H9 (cell line): Measurements from ENCODE around the gene EXOC8. TPM values are rescaled to one million over a fixed set of nuclear protein-coding genes. Genes with fewer than 3 reads are reported as not detected.

Experiments used
- DNase-seq: peaks from one replicate; pipeline ENCODE4 v3.0.0-alpha.2; 2017
- H2AFZ ChIP-seq: one replicate; pipeline ENCODE4 v1.6.1; 2013; ENCODE audit warnings: mild to moderate bottlenecking, low read length, control low read depth, moderate library complexity
- H2AK5ac ChIP-seq: 2 replicates; pipeline ENCODE4 v1.6.1; 2013; ENCODE audit warnings: low read length, control low read depth, mixed read lengths; ENCODE audit not compliant: insufficient read length
- H2BK120ac ChIP-seq: one replicate; pipeline ENCODE4 v1.6.1; 2013; ENCODE audit warnings: low read depth, mild to moderate bottlenecking, low read length, control low read depth, inconsistent platforms; ENCODE audit not compliant: poor library complexity, severe bottlenecking
- H2BK12ac ChIP-seq: 2 replicates; pipeline ENCODE4 v1.6.1; 2013; ENCODE audit warnings: low read length, control low read depth, mixed read lengths, low read depth; ENCODE audit not compliant: insufficient read length
- H2BK15ac ChIP-seq: 2 replicates; pipeline ENCODE4 v1.6.1; 2013; ENCODE audit warnings: low read depth, low read length, control low read depth
- H2BK20ac ChIP-seq: one replicate; pipeline ENCODE4 v1.6.1; 2013; ENCODE audit warnings: low read depth, mild to moderate bottlenecking, low read length, control low read depth, inconsistent platforms; ENCODE audit not compliant: poor library complexity, severe bottlenecking
- H2BK5ac ChIP-seq: 2 replicates; pipeline ENCODE4 v1.6.1; 2013; ENCODE audit warnings: low read length, control low read depth, mixed read lengths; ENCODE audit not compliant: insufficient read length
- H3K14ac ChIP-seq: 2 replicates; pipeline ENCODE4 v1.6.1; 2013; ENCODE audit warnings: low read length, control low read depth; ENCODE audit not compliant: insufficient read depth
- H3K18ac ChIP-seq: 2 replicates; pipeline ENCODE4 v1.6.1; 2013; ENCODE audit warnings: low read depth, mild to moderate bottlenecking, mixed read lengths, low read length, control low read depth; ENCODE audit not compliant: insufficient read length
- H3K23ac ChIP-seq: 2 replicates; pipeline ENCODE4 v1.6.1; 2013; ENCODE audit warnings: low read length, control low read depth, mixed read lengths, low read depth; ENCODE audit not compliant: insufficient read length
- H3K23me2 ChIP-seq: 2 replicates; pipeline ENCODE4 v1.6.1; 2013; ENCODE audit warnings: low read depth, mild to moderate bottlenecking, mixed read lengths, low read length, control low read depth; ENCODE audit not compliant: insufficient read length, poor library complexity, severe bottlenecking
- H3K27ac ChIP-seq: 2 replicates; pipeline ENCODE4 v1.5.1; 2013; ENCODE audit warnings: low read length, control low read depth, mixed read lengths, low read depth; ENCODE audit not compliant: insufficient read length
- H3K27me3 ChIP-seq: 2 replicates; pipeline ENCODE4 v1.6.1; 2013; ENCODE audit warnings: low read length, control low read depth, inconsistent platforms; ENCODE audit not compliant: insufficient read depth
- H3K4ac ChIP-seq: 2 replicates; pipeline ENCODE4 v1.6.1; 2013; ENCODE audit warnings: low read depth, mild to moderate bottlenecking, control low read depth, inconsistent platforms, low read length, moderate library complexity
- H3K4me1 ChIP-seq: 2 replicates; pipeline ENCODE4 v1.6.1; 2013; ENCODE audit warnings: low read length, control low read depth, inconsistent platforms; ENCODE audit not compliant: insufficient read depth
- H3K4me2 ChIP-seq: 2 replicates; pipeline ENCODE4 v1.6.1; 2013; ENCODE audit warnings: low read length, control low read depth, mixed read lengths; ENCODE audit not compliant: insufficient read length, insufficient read depth
- H3K56ac ChIP-seq: 2 replicates; pipeline ENCODE4 v1.6.1; 2013; ENCODE audit warnings: low read depth, mild to moderate bottlenecking, mixed read lengths, low read length, control low read depth; ENCODE audit not compliant: insufficient read length
- H3K79me1 ChIP-seq: 2 replicates; pipeline ENCODE4 v1.6.1; 2013; ENCODE audit warnings: low read depth, mild to moderate bottlenecking, moderate library complexity, low read length, control low read depth, inconsistent platforms; ENCODE audit not compliant: insufficient read depth, poor library complexity, severe bottlenecking
- H3K79me2 ChIP-seq: 2 replicates; pipeline ENCODE4 v1.6.1; 2013; ENCODE audit warnings: low read length, control low read depth, inconsistent platforms; ENCODE audit not compliant: insufficient read depth
- H3K9ac ChIP-seq: 2 replicates; pipeline ENCODE4 v1.6.1; 2013; ENCODE audit warnings: low read length, control low read depth, mixed read lengths; ENCODE audit not compliant: insufficient read length; ENCODE audit errors: extremely low read depth
- H3K9me3 ChIP-seq: one replicate; pipeline ENCODE4 v1.6.1; 2013; ENCODE audit warnings: low read depth, low read length, inconsistent platforms; ENCODE audit not compliant: control insufficient read depth
- H3T11ph ChIP-seq: one replicate; pipeline ENCODE4 v1.6.1; 2013; ENCODE audit warnings: mild to moderate bottlenecking, low read length, control low read depth, inconsistent platforms
- H4K20me1 ChIP-seq: one replicate; pipeline ENCODE4 v1.6.1; 2013; ENCODE audit not compliant: control insufficient read depth, insufficient read length, insufficient read depth
- H4K5ac ChIP-seq: 2 replicates; pipeline ENCODE4 v1.6.1; 2013; ENCODE audit warnings: low read depth, mild to moderate bottlenecking, mixed read lengths, low read length, control low read depth; ENCODE audit not compliant: insufficient read length
- H4K8ac ChIP-seq: replicated peaks from 2 replicates; pipeline ENCODE4 v1.6.1; 2013; ENCODE audit warnings: low read length, control low read depth, mixed read lengths, low read depth; ENCODE audit not compliant: insufficient read length
- H4K91ac ChIP-seq: 2 replicates; pipeline ENCODE4 v1.6.1; 2013; ENCODE audit warnings: low read depth, mild to moderate bottlenecking, moderate library complexity, mixed read lengths, low read length, control low read depth; ENCODE audit not compliant: insufficient read length
- H3K27ac Mint-ChIP-seq, 3 experiments: 2 replicates in 2 of 3; 3 replicates in 1 of 3; pipeline ENCODE4 v1.8.0; 2020 to 2021; ENCODE audit warnings: mixed read lengths in 3 of 3, mild to moderate bottlenecking in 1 of 3, moderate library complexity in 1 of 3
- H3K27me3 Mint-ChIP-seq: 2 replicates; pipeline ENCODE4 v1.8.0; 2021; ENCODE audit warnings: low read depth, mild to moderate bottlenecking, moderate library complexity, mixed read lengths
- H3K36me3 Mint-ChIP-seq, 3 experiments: 2 replicates in 2 of 3; 3 replicates in 1 of 3; pipeline ENCODE4 v1.8.0; 2020 to 2021; ENCODE audit warnings: low read depth in 3 of 3, mixed read lengths in 3 of 3; ENCODE audit not compliant: insufficient read depth in 1 of 3
- H3K4me1 Mint-ChIP-seq, 2 experiments: 2 replicates each; pipeline ENCODE4 v1.8.0; 2020; ENCODE audit warnings: mixed read lengths in 2 of 2
- H3K4me3 Mint-ChIP-seq, 2 experiments: 2 replicates in 1 of 2; 3 replicates in 1 of 2; pipeline ENCODE4 v1.8.0; 2020 to 2021; ENCODE audit warnings: mild to moderate bottlenecking in 2 of 2, mixed read lengths in 2 of 2, moderate library complexity in 1 of 2
- H3K9me3 Mint-ChIP-seq, 2 experiments: 2 replicates in 1 of 2; 3 replicates in 1 of 2; pipeline ENCODE4 v1.8.0; 2020; ENCODE audit warnings: mild to moderate bottlenecking in 2 of 2, mixed read lengths in 2 of 2, moderate library complexity in 1 of 2
- WGBS: extraction: QIAGEN DNeasy Blood & Tissue Kit; methylation state at CpG from one replicate; pipeline ENCODE4 v1.1.7; 2013; ENCODE audit warnings: missing lambda C conversion rate, low lambda C conversion rate, mixed read lengths; ENCODE audit not compliant: insufficient read length; ENCODE audit errors: extremely low coverage; 5-methylcytosine and 5-hydroxymethylcytosine counted together
- total RNA-seq: library from RNA; stranded (reverse); gene quantifications from 2 replicates; pipeline ENCODE4 v1.2.1, GENCODE V29; 2021
- TF ChIP-seq, protein P1 (sequence below): fragments of 200-600 bp; sonication (generic); conservative IDR thresholded peaks from 3 replicates; pipeline ENCODE4 v1.8.0; 2021; ENCODE audit warnings: antibody characterized with exemption, mild to moderate bottlenecking

The EXOC8 gene
- total RNA-seq, 1 experiment from 2014 or later = 10.8 TPM

DNA sequence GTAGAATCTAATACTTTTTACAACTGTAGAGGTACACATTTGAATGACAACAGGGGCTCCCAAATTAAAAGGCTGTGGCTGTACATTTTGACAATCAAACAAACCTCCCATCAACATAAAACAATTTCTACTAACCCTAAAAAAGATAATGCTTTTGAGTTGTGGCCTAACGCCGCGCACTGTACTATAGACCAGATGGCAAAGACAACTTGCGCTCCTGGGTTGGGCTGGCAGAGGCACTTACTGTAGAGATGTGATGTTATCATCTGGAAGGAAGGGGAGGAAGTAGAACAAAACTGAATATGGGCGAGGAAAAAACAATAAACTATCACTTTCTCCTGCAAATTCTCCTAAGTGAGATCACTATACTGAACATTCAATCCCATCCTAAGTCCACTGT lies 26.5 kb upstream of the EXOC8 start:
- H3K27me3 ChIP-seq = no peaks in the 10 kb centered on the region
- H2BK15ac ChIP-seq = no peak overlapping the region
- no peak overlapping the region for H4K5ac ChIP-seq
- Mint-ChIP-seq H3K36me3 (peaks cover 0 to 11% (median 0%) of the 10 kb centered on the region in 3 experiments; a peak in 1 of 7 replicates), H3K4me3 (no peak overlapping the region), H3K27ac (no peak overlapping the region), H3K27me3 (no peaks in the 10 kb centered on the region), H3K4me1 (no peaks in the 10 kb centered on the region), H3K9me3 (no peaks in the 10 kb centered on the region)
- H3K4me2 ChIP-seq = no peak overlapping the region
- no peak overlapping the region for H2BK120ac ChIP-seq
- no peak overlapping the region for H3K23ac ChIP-seq
- H4K91ac ChIP-seq = no peak overlapping the region
- H3K9ac ChIP-seq = no peak overlapping the region
- no peak overlapping the region for H3K27ac ChIP-seq
- no peak overlapping the region for H3K4ac ChIP-seq
- no peaks in the 10 kb centered on the region for H3K4me1 ChIP-seq
- H3K23me2 ChIP-seq = no peaks in the 10 kb centered on the region
- no peak overlapping the region for H2BK20ac ChIP-seq
- no peaks in the 10 kb centered on the region for H3K9me3 ChIP-seq
- H2BK5ac ChIP-seq = no peak overlapping the region
- H3K56ac ChIP-seq = no peak overlapping the region
- H3K79me2 ChIP-seq = no peaks in the 10 kb centered on the region
- H2AFZ ChIP-seq = no peak overlapping the region
- H3K14ac ChIP-seq = no peak overlapping the region
- no peak overlapping the region for H3T11ph ChIP-seq
- no peak for DNase-seq
- H3K79me1 ChIP-seq = no peaks in the 10 kb centered on the region
- H2AK5ac ChIP-seq = no peak overlapping the region
- H4K20me1 ChIP-seq = no peaks in the 10 kb centered on the region
- no peak overlapping the region for H2BK12ac ChIP-seq
- no CpG with 5 or more reads among the region's 5 CpGs for WGBS
- H3K18ac ChIP-seq = no peak overlapping the region
- H4K8ac ChIP-seq = no peak overlapping the region
- TF ChIP-seq, protein P1, sequence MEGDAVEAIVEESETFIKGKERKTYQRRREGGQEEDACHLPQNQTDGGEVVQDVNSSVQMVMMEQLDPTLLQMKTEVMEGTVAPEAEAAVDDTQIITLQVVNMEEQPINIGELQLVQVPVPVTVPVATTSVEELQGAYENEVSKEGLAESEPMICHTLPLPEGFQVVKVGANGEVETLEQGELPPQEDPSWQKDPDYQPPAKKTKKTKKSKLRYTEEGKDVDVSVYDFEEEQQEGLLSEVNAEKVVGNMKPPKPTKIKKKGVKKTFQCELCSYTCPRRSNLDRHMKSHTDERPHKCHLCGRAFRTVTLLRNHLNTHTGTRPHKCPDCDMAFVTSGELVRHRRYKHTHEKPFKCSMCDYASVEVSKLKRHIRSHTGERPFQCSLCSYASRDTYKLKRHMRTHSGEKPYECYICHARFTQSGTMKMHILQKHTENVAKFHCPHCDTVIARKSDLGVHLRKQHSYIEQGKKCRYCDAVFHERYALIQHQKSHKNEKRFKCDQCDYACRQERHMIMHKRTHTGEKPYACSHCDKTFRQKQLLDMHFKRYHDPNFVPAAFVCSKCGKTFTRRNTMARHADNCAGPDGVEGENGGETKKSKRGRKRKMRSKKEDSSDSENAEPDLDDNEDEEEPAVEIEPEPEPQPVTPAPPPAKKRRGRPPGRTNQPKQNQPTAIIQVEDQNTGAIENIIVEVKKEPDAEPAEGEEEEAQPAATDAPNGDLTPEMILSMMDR = no peak
